Right atrium auricular region (tissue), 2 donors: Measurements from ENCODE around the gene NPR3. TPM values are rescaled to one million over a fixed set of nuclear protein-coding genes. Genes with fewer than 3 reads are reported as not detected.

Experiments used
- DNase-seq: peaks from one replicate; pipeline ENCODE4 v3.0.0-alpha.2; 2019; ENCODE audit warnings: low spot score
- H3K27ac ChIP-seq, 2 donors: fragments of 200-600 bp; sonication (generic); 1 replicate in 1 of 2; 2 replicates in 1 of 2; pipeline ENCODE4 v1.5.1; 2016 to 2019
- H3K27me3 ChIP-seq, 2 donors: fragments of 200-600 bp; sonication (generic); one replicate each; pipeline versions ENCODE4 v1.5.1 to v1.6.0; 2017 to 2019
- H3K36me3 ChIP-seq: fragments of 200-600 bp; sonication (generic); one replicate; pipeline ENCODE4 v1.5.1; 2016
- H3K4me1 ChIP-seq, 2 donors: fragments of 200-600 bp; sonication (generic); one replicate each; pipeline versions ENCODE4 v1.5.1 to v1.6.0; 2017 to 2019
- H3K4me3 ChIP-seq, 2 donors: fragments of 200-600 bp; sonication (generic); 1 replicate in 1 of 2; 2 replicates in 1 of 2; pipeline ENCODE4 v1.5.1; 2017 to 2019; ENCODE audit warnings: mild to moderate bottlenecking in 1 of 2, moderate library complexity in 1 of 2
- H3K9me3 ChIP-seq, 2 donors: fragments of 200-600 bp; sonication (generic); one replicate each; pipeline ENCODE4 v1.5.1; 2019
- CTCF ChIP-seq, 2 donors: fragments of 200-600 bp; sonication (generic); IDR thresholded peaks; one replicate each; pipeline ENCODE4 v1.5.1; 2019; ENCODE audit warnings: antibody characterized with exemption in 2 of 2
- total RNA-seq, 2 donors: library from RNA; depleted of rRNA; stranded (reverse); fragments of >200 nt; gene quantifications; one replicate each; pipeline ENCODE4 v1.1.0, GENCODE V29; 2016

Gene NPR3
- total RNA-seq, 2 donors from 2014 or later, result 22.0 to 51.0 TPM

GRCh38 chr5:32745317-32745716 lies 34.2 kb downstream of the NPR3 start:
- no peak overlapping the region for H3K27ac ChIP-seq
- no peaks in the 10 kb centered on the region for H3K4me1 ChIP-seq
- H3K4me3 ChIP-seq, result no peak overlapping the region
- H3K27me3 ChIP-seq, result no peaks in the 10 kb centered on the region
- no peaks in the 10 kb centered on the region for H3K36me3 ChIP-seq
- H3K9me3 ChIP-seq, result peaks cover 0 to 5% of the 10 kb centered on the region in 2 donors
- no peak for TF ChIP-seq CTCF (IDR thresholded peaks at IDR 0.05)
- no peak for DNase-seq

- H3K36me3 ChIP-seq, result no peaks in the 10 kb centered on the region
- H3K4me3 ChIP-seq, result no peak overlapping the region
- H3K9me3 ChIP-seq, result peaks cover 0 to under 1% of the 10 kb centered on the region in 2 donors
- no peak for DNase-seq
- no peak overlapping the region for H3K27ac ChIP-seq
- TF ChIP-seq CTCF (IDR thresholded peaks at IDR 0.05), result no peak
- no peaks in the 10 kb centered on the region for H3K4me1 ChIP-seq
- H3K27me3 ChIP-seq, result no peaks in the 10 kb centered on the region
Measured at GRCh38 chr5:32752411-32752810, 41.3 kb downstream of the NPR3 start.

GRCh38 chr5:32753051-32753450 lies 41.9 kb downstream of the NPR3 start:
- Histone ChIP-seq H3K27me3 (no peaks in the 10 kb centered on the region), H3K27ac (no peak overlapping the region), H3K4me3 (no peak overlapping the region), H3K36me3 (no peaks in the 10 kb centered on the region), H3K9me3 (no peaks in the 10 kb centered on the region), H3K4me1 (no peaks in the 10 kb centered on the region)
- no peak for TF ChIP-seq CTCF (IDR thresholded peaks at IDR 0.05)
- DNase-seq, result no peak

GRCh38 chr5:32753765-32754164 lies 42.6 kb downstream of the NPR3 start:
- Histone ChIP-seq H3K36me3 (no peaks in the 10 kb centered on the region), H3K9me3 (no peaks in the 10 kb centered on the region), H3K27me3 (no peaks in the 10 kb centered on the region), H3K4me3 (no peak overlapping the region), H3K4me1 (no peaks in the 10 kb centered on the region), H3K27ac (no peak overlapping the region)
- TF ChIP-seq CTCF (IDR thresholded peaks at IDR 0.05), result no peak
- no peak for DNase-seq

GRCh38 chr5:32754284-32754683 lies 43.2 kb downstream of the NPR3 start:
- no peaks in the 10 kb centered on the region for H3K9me3 ChIP-seq
- H3K4me3 ChIP-seq, result no peak overlapping the region
- H3K27ac ChIP-seq, result no peak overlapping the region
- no peaks in the 10 kb centered on the region for H3K36me3 ChIP-seq
- DNase-seq, result no peak
- no peaks in the 10 kb centered on the region for H3K4me1 ChIP-seq
- H3K27me3 ChIP-seq, result no peaks in the 10 kb centered on the region
- TF ChIP-seq CTCF (IDR thresholded peaks at IDR 0.05), result no peak

GRCh38 chr5:32760091-32760509 lies 49.0 kb downstream of the NPR3 start:
- H3K36me3 ChIP-seq, result no peaks in the 10 kb centered on the region
- H3K4me1 ChIP-seq, result no peaks in the 10 kb centered on the region
- H3K9me3 ChIP-seq, result peaks cover 0 to 4% of the 10 kb centered on the region in 2 donors
- H3K27me3 ChIP-seq, result no peaks in the 10 kb centered on the region
- TF ChIP-seq CTCF (IDR thresholded peaks at IDR 0.05), result no peak
- DNase-seq, result no peak
- H3K4me3 ChIP-seq, result no peak overlapping the region
- no peak overlapping the region for H3K27ac ChIP-seq
